GM12872 (cell line): ENCODE data around the gene HOXB4.

Source experiments
- CTCF ChIP-seq: IDR thresholded peaks from 3 replicates; pipeline ENCODE4 v1.5.1; 2011; ENCODE audit warnings: low read depth, mild to moderate bottlenecking, low read length, moderate library complexity; ENCODE audit not compliant: insufficient read depth

Gene HOXB4

GRCh38 chr17:48553190-48553547, 25.0 kb downstream of the HOXB4 start:
- TF ChIP-seq CTCF = no peak

GRCh38 chr17:48552466-48553189, 25.5 kb downstream of the HOXB4 start:
- no peak for TF ChIP-seq CTCF

- TF ChIP-seq CTCF = no peak
These were observed 26.3 kb downstream of the HOXB4 start for GRCh38 chr17:48551596-48552465.

GRCh38 chr17:48551214-48551555, 27.0 kb downstream of the HOXB4 start:
- no peak for TF ChIP-seq CTCF

GRCh38 chr17:48550502-48551213, 27.5 kb downstream of the HOXB4 start:
- no peak for TF ChIP-seq CTCF

- no peak for TF ChIP-seq CTCF
These were observed 28.1 kb downstream of the HOXB4 start for GRCh38 chr17:48549914-48550501.

- no peak for TF ChIP-seq CTCF
These were observed 28.9 kb downstream of the HOXB4 start for GRCh38 chr17:48549281-48549630.
